Neural crest cell (in vitro differentiated cells): ENCODE data around the gene KCNN4. TPM values are rescaled to one million over a fixed set of nuclear protein-coding genes. Genes with fewer than 3 reads are reported as not detected.

Experiments used
- DNase-seq: peaks from one replicate; pipeline ENCODE4 v3.0.0; 2021; ENCODE audit warnings: low read depth, mixed read lengths, low spot score
- H3K27ac Mint-ChIP-seq: one replicate; pipeline ENCODE4 v1.8.0; 2021; ENCODE audit warnings: mild to moderate bottlenecking, mixed read lengths; ENCODE audit not compliant: unreplicated experiment
- H3K27me3 Mint-ChIP-seq: 2 replicates; pipeline ENCODE4 v1.8.0; 2021; ENCODE audit warnings: low read depth, mild to moderate bottlenecking, mixed read lengths
- H3K36me3 Mint-ChIP-seq: 2 replicates; pipeline ENCODE4 v1.8.0; 2021; ENCODE audit warnings: low read depth, mild to moderate bottlenecking, mixed read lengths
- H3K4me1 Mint-ChIP-seq: 2 replicates; pipeline ENCODE4 v1.8.0; 2021; ENCODE audit warnings: mixed read lengths
- H3K4me3 Mint-ChIP-seq: one replicate; pipeline ENCODE4 v1.8.0; 2021; ENCODE audit warnings: mild to moderate bottlenecking, mixed read lengths
- H3K9me3 Mint-ChIP-seq: 2 replicates; pipeline ENCODE4 v1.8.0; 2021; ENCODE audit warnings: mixed read lengths
- total RNA-seq: library from RNA; stranded (reverse); gene quantifications from 2 replicates; pipeline ENCODE4 v1.2.1, GENCODE V29; 2021
- TF ChIP-seq, protein P1 (sequence below): fragments of 200-600 bp; sonication (generic); conservative IDR thresholded peaks from 2 replicates; pipeline ENCODE4 v1.5.0; 2021; ENCODE audit warnings: antibody characterized with exemption, mild to moderate bottlenecking

KCNN4 gene
- total RNA-seq, 1 donor from 2014 or later = 2.8 TPM

DNA sequence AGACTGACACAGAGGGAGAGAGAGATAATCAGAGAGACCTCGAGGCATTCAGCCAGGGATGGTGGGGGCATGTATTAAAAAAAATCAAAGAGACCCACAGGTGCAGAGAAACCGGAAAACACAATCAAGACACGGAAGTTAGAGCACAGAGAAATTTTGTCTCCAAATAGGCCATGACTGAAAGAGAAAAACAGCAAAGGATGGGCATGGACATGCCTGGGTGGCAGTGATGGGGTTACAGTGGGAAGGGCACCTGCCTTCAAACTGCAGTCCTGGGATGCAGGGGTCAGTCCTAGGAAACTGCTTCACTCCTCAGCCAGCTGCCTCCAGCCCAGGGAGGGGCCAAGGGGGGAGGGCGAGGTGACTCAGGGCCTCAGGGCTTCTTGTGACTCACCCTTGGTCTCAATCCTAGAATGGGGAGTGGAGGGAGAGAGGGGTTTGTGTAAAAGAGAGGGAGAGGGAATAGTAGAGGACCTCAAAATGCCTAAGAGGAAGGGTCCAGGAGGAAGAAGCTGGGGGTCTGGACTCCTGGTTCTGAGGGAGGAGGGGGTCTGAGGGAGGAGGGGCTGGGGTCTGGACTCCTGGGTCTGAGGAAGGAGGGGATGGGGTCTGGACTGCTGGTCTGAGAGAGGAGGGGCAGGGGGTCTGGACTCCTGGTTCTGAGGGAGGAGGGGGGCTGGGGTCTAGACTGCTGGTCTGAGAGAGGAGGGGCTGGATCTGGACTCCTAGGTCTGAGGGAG lies 3.6 kb upstream of the KCNN4 start:
- TF ChIP-seq, protein P1, sequence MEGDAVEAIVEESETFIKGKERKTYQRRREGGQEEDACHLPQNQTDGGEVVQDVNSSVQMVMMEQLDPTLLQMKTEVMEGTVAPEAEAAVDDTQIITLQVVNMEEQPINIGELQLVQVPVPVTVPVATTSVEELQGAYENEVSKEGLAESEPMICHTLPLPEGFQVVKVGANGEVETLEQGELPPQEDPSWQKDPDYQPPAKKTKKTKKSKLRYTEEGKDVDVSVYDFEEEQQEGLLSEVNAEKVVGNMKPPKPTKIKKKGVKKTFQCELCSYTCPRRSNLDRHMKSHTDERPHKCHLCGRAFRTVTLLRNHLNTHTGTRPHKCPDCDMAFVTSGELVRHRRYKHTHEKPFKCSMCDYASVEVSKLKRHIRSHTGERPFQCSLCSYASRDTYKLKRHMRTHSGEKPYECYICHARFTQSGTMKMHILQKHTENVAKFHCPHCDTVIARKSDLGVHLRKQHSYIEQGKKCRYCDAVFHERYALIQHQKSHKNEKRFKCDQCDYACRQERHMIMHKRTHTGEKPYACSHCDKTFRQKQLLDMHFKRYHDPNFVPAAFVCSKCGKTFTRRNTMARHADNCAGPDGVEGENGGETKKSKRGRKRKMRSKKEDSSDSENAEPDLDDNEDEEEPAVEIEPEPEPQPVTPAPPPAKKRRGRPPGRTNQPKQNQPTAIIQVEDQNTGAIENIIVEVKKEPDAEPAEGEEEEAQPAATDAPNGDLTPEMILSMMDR = no peak
- no peaks in the 10 kb centered on the region for H3K36me3 Mint-ChIP-seq
- H3K27ac Mint-ChIP-seq = no peak overlapping the region
- DNase-seq = no peak
- no peaks in the 10 kb centered on the region for H3K9me3 Mint-ChIP-seq
- H3K4me3 Mint-ChIP-seq = no peak overlapping the region
- H3K4me1 Mint-ChIP-seq = peaks cover 42% of the 10 kb centered on the region
- peaks cover 20% of the 10 kb centered on the region for H3K27me3 Mint-ChIP-seq

GRCh38 chr19:43783636-43784035 lies 2.9 kb upstream of the KCNN4 start:
- no peaks in the 10 kb centered on the region for H3K36me3 Mint-ChIP-seq
- no peak for DNase-seq
- H3K27me3 Mint-ChIP-seq = peaks cover 14% of the 10 kb centered on the region
- no peaks in the 10 kb centered on the region for H3K9me3 Mint-ChIP-seq
- H3K4me3 Mint-ChIP-seq = no peak overlapping the region
- H3K4me1 Mint-ChIP-seq = peaks cover 46% of the 10 kb centered on the region
- H3K27ac Mint-ChIP-seq = no peak overlapping the region
- TF ChIP-seq, protein P1 = no peak

DNA sequence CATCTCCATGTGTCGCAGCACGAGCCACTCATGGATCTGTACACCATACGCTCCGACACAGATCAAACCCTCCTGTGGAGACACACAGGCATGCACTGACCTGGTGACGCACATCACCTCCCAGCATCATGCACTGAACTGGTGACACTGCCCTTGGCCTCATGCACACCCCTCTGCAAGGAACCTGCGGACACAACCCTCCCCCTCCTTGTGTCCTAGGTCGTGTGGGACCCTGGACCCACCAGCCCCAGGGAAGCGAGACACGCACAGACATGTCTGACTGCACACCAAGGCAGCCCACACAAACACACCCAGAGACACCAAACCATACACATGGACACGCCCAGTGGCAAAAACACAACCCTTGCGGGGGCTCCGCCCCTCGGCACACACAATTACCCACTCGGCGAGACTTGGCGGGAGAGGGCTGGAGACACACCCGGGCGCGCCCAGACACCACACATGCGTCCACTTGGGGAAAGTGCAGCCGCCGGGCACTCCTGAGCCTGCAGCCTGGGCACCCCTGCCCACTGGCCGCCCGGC lies 2.0 kb upstream of the KCNN4 start:
- TF ChIP-seq, protein P1 = no peak
- peaks cover 54% of the 10 kb centered on the region for H3K4me1 Mint-ChIP-seq
- H3K27ac Mint-ChIP-seq = no peak overlapping the region
- H3K9me3 Mint-ChIP-seq = no peaks in the 10 kb centered on the region
- no peak overlapping the region for H3K4me3 Mint-ChIP-seq
- DNase-seq = no peak
- no peaks in the 10 kb centered on the region for H3K36me3 Mint-ChIP-seq
- H3K27me3 Mint-ChIP-seq = peaks cover 17% of the 10 kb centered on the region

- no peak overlapping the region for H3K27ac Mint-ChIP-seq
- H3K4me1 Mint-ChIP-seq = peaks cover 58% of the 10 kb centered on the region
- H3K4me3 Mint-ChIP-seq = no peak overlapping the region
- H3K27me3 Mint-ChIP-seq = peaks cover 18% of the 10 kb centered on the region
- DNase-seq = no peak
- H3K9me3 Mint-ChIP-seq = no peaks in the 10 kb centered on the region
- TF ChIP-seq, protein P1 = no peak
- no peaks in the 10 kb centered on the region for H3K36me3 Mint-ChIP-seq
Measured at GRCh38 chr19:43782311-43782660, 1.5 kb upstream of the KCNN4 start.

- TF ChIP-seq, protein P1 = no peak
- DNase-seq = no peak
- Mint-ChIP-seq H3K27me3 (peaks cover 20% of the 10 kb centered on the region), H3K27ac (no peak overlapping the region), H3K36me3 (no peaks in the 10 kb centered on the region), H3K4me1 (peaks cover 62% of the 10 kb centered on the region), H3K4me3 (no peak overlapping the region), H3K9me3 (no peaks in the 10 kb centered on the region)
Measured at GRCh38 chr19:43781630-43782310, 997 bp upstream of the KCNN4 start.
